GM12873 (cell line): ENCODE data around the gene HSBP1L1.

Experiments used
- CTCF ChIP-seq: IDR thresholded peaks from 2 replicates; pipeline ENCODE4 v1.5.1; 2012; ENCODE audit warnings: low read depth, mild to moderate bottlenecking, moderate library complexity, low read length, control low read depth; ENCODE audit not compliant: insufficient read depth; ENCODE audit errors: missing control alignments

The HSBP1L1 gene

DNA sequence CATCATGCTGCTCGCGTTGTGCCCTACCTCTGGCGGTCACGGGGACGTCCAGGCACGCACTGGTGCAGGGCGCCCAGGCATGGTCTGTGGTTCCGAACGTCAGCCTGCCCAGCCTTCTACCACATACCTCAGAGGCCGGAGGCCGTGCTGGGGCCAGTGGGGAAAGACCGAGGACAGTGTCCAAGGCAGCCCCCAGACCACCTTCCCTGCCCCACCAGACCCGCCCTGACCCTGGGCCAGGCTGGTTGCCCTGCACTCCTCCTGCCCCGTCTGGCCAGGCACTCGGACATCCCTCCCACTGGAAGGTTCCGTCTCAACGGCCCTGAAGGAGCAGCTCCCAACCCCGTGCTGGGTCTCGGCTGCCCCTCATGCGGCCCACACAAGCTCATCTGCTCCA, 45.8 kb upstream of the HSBP1L1 start:
- TF ChIP-seq CTCF = no peak

DNA sequence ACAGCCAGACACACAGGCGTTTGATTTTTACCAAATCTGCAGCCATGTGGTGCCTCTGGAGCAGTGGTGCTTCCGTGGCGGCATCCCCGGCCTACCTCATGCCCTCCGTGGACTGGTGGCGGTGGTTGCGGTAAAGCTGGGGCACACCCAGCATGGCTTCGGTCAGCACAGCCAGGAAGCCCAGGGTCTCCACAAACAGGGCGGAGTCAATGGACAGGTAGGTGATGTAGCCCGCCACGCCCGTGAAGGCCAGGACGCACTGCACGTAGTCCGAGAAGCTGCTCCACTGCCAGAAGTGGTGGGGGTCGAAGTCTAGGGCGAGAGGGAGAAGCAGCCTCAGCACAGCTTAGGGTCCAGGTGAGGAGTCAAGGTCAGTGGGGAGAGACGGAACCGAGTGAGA, 45.4 kb upstream of the HSBP1L1 start:
- no peak for TF ChIP-seq CTCF

DNA sequence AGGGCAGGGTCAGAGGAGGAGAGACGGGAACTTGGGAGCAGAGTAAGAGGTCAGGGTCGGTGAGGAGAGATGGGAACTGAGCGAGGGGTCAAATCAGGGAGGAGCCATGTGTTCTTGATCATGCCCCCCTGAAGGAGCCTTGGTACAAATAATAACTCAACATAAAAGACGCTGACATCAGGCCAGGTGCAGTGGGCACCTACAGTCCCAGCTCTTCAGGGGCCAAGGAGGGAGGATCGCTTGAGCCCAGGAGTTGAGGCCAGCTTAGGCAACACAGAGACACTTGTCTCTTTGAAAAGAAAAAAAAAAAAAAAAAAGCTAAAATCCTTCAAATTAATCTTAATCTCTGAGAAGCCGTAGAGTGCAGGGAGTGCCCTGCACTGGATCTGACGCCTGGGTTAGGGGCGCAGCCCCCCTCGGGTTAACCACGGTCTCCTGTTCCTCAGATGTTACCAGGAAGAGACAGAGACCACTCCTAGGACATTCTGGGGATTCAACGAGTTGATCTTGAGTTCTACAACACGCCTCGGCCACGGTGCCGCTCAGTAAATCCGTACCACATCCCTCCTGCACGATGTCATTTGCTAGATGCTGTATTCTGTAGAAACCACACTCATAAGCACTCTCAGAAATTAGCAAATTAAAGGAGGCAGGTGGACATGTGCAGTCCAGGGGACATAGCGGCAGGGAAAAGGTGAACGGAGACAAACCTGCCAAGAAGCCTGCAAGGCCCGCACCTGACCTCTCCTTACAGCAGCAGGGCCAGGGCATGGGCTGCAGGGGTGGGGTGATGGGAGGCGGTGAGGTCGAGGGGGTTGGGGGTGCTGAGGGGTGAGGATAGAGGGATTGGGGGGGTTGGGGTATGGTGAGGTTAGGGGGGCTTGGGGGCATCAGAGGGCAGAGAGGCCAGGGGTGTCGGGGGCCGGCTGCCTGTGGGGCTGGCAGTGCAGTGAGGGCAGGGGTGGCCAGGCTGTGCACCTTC, 42.2 kb upstream of the HSBP1L1 start:
- no peak for TF ChIP-seq CTCF

GRCh38 chr18:79922971-79923411, 41.5 kb upstream of the HSBP1L1 start:
- no peak for TF ChIP-seq CTCF

- no peak for TF ChIP-seq CTCF
These were observed 40.4 kb upstream of the HSBP1L1 start for GRCh38 chr18:79923896-79924585.

- no peak for TF ChIP-seq CTCF
These were observed 39.4 kb upstream of the HSBP1L1 start for GRCh38 chr18:79924814-79925731.
